ENCODE results near the gene CP. TPM values are rescaled to one million over a fixed set of nuclear protein-coding genes. Genes with fewer than 3 reads are reported as not detected.
"Not testable (repeated sequence)": the region's sequence is repeated elsewhere in the genome, so short reads cannot be mapped to it uniquely, and the experiment has no call there.

CP gene
- total RNA-seq, 5 donors from 2014 or later (not counting 1 experiment from before 2014, with no cell fraction given), result 0.69 to 1.9 (median 0.73) TPM; not detected in 2

DNA sequence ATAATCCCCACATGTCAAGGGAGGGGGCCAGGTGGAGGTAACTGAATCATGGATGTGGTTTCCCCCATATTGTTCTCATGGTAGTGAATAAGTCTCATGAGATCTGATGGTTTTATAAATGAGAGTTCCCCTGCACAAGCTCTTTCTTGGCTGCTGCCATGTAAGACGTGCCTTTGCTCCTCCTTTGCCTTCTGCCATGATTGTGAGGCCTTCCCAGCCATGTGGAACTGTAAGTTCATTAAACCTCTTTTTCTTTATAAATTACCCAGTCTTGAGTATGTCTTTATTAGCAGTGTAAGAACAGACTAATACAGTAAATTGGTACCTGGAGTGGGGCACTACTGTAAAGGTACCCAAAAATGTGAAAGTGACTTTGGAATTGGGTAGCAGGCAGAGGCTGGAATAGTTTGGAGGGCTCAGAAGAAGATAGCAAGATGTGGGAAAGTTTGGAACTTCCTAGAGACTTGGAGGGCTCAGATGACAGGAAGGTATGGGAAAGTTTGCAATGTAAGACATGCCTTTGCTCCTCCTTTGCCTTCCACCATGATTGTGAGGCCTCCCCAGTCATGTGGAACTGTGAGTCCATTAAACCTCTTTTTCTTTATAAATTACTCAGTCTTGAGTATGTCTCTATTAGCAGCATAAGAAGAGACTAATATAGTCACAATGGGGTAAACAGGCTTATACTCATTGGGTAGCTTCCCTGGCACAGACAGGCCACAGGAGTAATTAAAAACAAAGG is 2.1 kb downstream of the CP start:
- H3K9me3 ChIP-seq; ATAC-seq (replicated peaks in 1 of 4); H3K27me3 ChIP-seq (replicated peaks in 1 of 2; ENCODE audit: control insufficient read depth in 2 of 2, extremely low read depth in 1 of 2, insufficient read depth in 2 of 2, low read length in 1 of 2); H3K36me3 Mint-ChIP-seq; H3K4me1 ChIP-seq (ENCODE audit: control insufficient read depth in 1 of 2, extremely low read depth in 1 of 2, insufficient read depth in 2 of 2, low read length in 2 of 2); H3K4me3 ChIP-seq (ENCODE audit: control insufficient read depth in 1 of 2, extremely low read depth in 1 of 2, low read length in 1 of 2); H3K9me3 Mint-ChIP-seq; CTCF ChIA-PET; H3K27me3 Mint-ChIP-seq; DNase-seq; H3K27ac Mint-ChIP-seq; H3K4me3 Mint-ChIP-seq; H3K36me3 ChIP-seq (ENCODE audit: control insufficient read depth in 2 of 2, extremely low read depth in 1 of 2, insufficient read depth in 1 of 2, low read length in 1 of 2); H3K27ac ChIP-seq (ENCODE audit: low read length); POLR2A ChIA-PET: not testable (repeated sequence)
- WGBS (ENCODE audit: insufficient coverage), result no CpG with 5 or more reads among the region's 1 CpG
- H3K4me1 Mint-ChIP-seq, result peaks cover 7 to 14% (median 12%) of the 10 kb centered on the region in 3 donors

DNA sequence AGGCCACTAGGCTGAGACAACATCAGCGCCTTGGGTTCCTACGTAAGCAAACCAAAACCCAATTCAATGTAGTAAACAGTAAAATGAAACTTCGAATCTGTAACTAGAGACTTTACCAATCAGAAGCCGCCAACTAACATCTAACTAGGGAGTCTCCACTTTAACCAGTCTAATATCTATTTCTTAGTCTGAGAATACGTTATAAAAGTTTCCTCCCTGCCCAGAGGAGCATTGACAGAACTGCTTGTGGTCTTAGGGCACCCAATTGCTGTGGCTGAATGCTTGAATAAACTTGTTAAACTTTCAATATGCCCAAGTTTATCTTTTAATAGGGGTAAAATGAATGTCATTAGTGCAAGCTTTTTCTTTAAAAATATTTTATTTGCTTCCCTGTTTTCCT is 4.3 kb downstream of the CP start:
- CTCF ChIA-PET, result no interaction called here
- DNase-seq, result no peak
- no peak for ATAC-seq (replicated peaks in 1 of 4)

DNA sequence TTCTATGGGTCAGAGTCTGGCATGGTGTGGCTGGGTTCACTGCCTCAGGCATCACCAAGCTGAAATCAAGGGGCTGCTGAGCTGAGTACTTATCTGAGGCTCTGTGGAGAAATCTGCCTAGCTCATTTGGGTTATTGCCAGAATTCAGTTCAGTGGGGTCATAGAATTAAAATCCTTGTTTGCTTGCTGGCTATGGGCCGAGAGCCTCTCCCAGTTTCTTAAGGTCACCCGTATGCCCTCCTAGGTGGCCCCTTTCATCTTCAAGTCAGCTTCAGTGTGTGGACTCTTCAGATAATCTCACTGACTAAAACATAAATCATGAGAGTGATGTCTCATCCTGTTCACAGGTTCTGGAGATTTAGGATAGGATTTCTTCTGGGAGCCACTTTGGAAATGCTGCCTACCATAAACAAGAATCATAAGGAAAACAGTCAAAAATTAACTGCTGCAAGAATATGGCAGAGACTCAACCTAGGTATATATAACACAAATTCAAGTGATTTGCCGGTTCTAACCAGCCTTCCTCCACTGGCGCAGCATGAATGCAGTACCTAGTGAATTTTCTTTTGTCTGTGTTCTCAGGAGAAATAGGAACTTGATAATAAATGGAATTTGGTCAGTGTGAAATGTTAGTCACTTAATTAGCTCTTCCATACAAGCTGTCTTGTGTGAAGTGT is 5.3 kb downstream of the CP start:
- H3K4me1 Mint-ChIP-seq, result no peaks in the 10 kb centered on the region
- H3K9me3 ChIP-seq, result no peaks in the 10 kb centered on the region
- ATAC-seq (replicated peaks in 1 of 4) (no peak), DNase-seq (no peak)
- no peaks in the 10 kb centered on the region for H3K36me3 ChIP-seq (ENCODE audit: control insufficient read depth in 2 of 2, extremely low read depth in 1 of 2, insufficient read depth in 1 of 2, low read length in 1 of 2)
- no peaks in the 10 kb centered on the region for H3K36me3 Mint-ChIP-seq
- POLR2A ChIA-PET, result interaction anchor here (0.6 kb wide), 2 partner anchors 10 to 33 kb away, joined by 3 to 4 read pairs; no protein-coding TSS in a partner anchor
- no peaks in the 10 kb centered on the region for H3K27me3 ChIP-seq (replicated peaks in 1 of 2; ENCODE audit: control insufficient read depth in 2 of 2, extremely low read depth in 1 of 2, insufficient read depth in 2 of 2, low read length in 1 of 2)
- no peaks in the 10 kb centered on the region for H3K4me1 ChIP-seq (ENCODE audit: control insufficient read depth in 1 of 2, extremely low read depth in 1 of 2, insufficient read depth in 2 of 2, low read length in 2 of 2)
- CTCF ChIA-PET, result interaction anchor here in 1 of 2 donors (0.6 kb wide), 1 partner anchor 245 kb away, joined by 9 read pairs; no protein-coding TSS in a partner anchor
- peaks cover 0 to 1% of the 10 kb centered on the region in 2 donors for H3K27me3 Mint-ChIP-seq
- H3K9me3 Mint-ChIP-seq, result no peaks in the 10 kb centered on the region
- H3K27ac Mint-ChIP-seq, result no peak overlapping the region
- no peak overlapping the region for H3K4me3 Mint-ChIP-seq
- no peak overlapping the region for H3K4me3 ChIP-seq (ENCODE audit: control insufficient read depth in 1 of 2, extremely low read depth in 1 of 2, low read length in 1 of 2)
- 76% methylated on average over 2 of the region's 4 CpGs for WGBS (ENCODE audit: insufficient coverage)
- no peak overlapping the region for H3K27ac ChIP-seq (ENCODE audit: low read length)

More for the DNA sequence above, 4.3 kb downstream of the CP start:
- no peaks in the 10 kb centered on the region for H3K9me3 ChIP-seq
- Mint-ChIP-seq H3K27ac (no peak overlapping the region), H3K4me3 (no peak overlapping the region), H3K9me3 (no peaks in the 10 kb centered on the region), H3K36me3 (no peaks in the 10 kb centered on the region), H3K27me3 (peaks cover 0 to 1% of the 10 kb centered on the region in 2 donors), H3K4me1 (no peaks in the 10 kb centered on the region)
- no peak overlapping the region for H3K27ac ChIP-seq (ENCODE audit: low read length)
- no peaks in the 10 kb centered on the region for H3K36me3 ChIP-seq (ENCODE audit: control insufficient read depth in 2 of 2, extremely low read depth in 1 of 2, insufficient read depth in 1 of 2, low read length in 1 of 2)
- WGBS (ENCODE audit: insufficient coverage), result 100% methylated on average over 1 of the region's 5 CpGs
- H3K4me1 ChIP-seq (ENCODE audit: control insufficient read depth in 1 of 2, extremely low read depth in 1 of 2, insufficient read depth in 2 of 2, low read length in 2 of 2), result no peaks in the 10 kb centered on the region
- H3K4me3 ChIP-seq (ENCODE audit: control insufficient read depth in 1 of 2, extremely low read depth in 1 of 2, low read length in 1 of 2), result no peak overlapping the region
- no peaks in the 10 kb centered on the region for H3K27me3 ChIP-seq (replicated peaks in 1 of 2; ENCODE audit: control insufficient read depth in 2 of 2, extremely low read depth in 1 of 2, insufficient read depth in 2 of 2, low read length in 1 of 2)
- POLR2A ChIA-PET, result no interaction called here

- POLR2A ChIA-PET, result no interaction called here
- H3K36me3 ChIP-seq (ENCODE audit: control insufficient read depth in 2 of 2, extremely low read depth in 1 of 2, insufficient read depth in 1 of 2, low read length in 1 of 2), result no peaks in the 10 kb centered on the region
- Mint-ChIP-seq H3K4me3 (no peak overlapping the region), H3K4me1 (no peaks in the 10 kb centered on the region), H3K27me3 (peaks cover 1 to 4% of the 10 kb centered on the region in 2 donors), H3K36me3 (no peaks in the 10 kb centered on the region), H3K27ac (no peak overlapping the region), H3K9me3 (no peaks in the 10 kb centered on the region)
- no peaks in the 10 kb centered on the region for H3K4me1 ChIP-seq (ENCODE audit: control insufficient read depth in 1 of 2, extremely low read depth in 1 of 2, insufficient read depth in 2 of 2, low read length in 2 of 2)
- DNase-seq (no peak), ATAC-seq (replicated peaks in 1 of 4) (no peak)
- CTCF ChIA-PET, result no interaction called here
- H3K27ac ChIP-seq (ENCODE audit: low read length), result no peak overlapping the region
- no peaks in the 10 kb centered on the region for H3K9me3 ChIP-seq
- no CpG with 5 or more reads among the region's 2 CpGs for WGBS (ENCODE audit: insufficient coverage)
- H3K27me3 ChIP-seq (replicated peaks in 1 of 2; ENCODE audit: control insufficient read depth in 2 of 2, extremely low read depth in 1 of 2, insufficient read depth in 2 of 2, low read length in 1 of 2), result no peaks in the 10 kb centered on the region
- H3K4me3 ChIP-seq (ENCODE audit: control insufficient read depth in 1 of 2, extremely low read depth in 1 of 2, low read length in 1 of 2), result no peak overlapping the region
These were observed 6.1 kb downstream of the CP start for GRCh38 chr3:149215515-149215914.

DNA sequence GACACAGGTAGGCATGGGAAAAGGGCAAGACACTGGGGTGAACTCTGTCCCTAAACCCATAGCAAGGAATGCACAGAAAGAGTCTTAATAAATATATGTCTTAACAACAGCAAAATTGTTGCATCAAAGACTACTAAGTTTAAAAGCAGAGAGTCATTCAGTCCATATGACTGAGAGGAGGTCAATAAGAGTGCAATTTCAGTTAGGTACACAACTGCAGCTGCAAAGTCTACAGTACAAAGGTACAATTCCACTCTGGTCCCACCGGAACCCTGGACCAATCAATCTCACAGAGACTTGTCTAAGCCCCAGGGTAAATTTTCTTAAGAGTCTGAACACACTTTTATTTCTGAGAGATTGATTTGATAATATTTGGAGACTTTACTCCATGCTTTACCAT is 6.9 kb downstream of the CP start:
- DNase-seq (no peak), ATAC-seq (replicated peaks in 1 of 4) (no peak)
- WGBS (ENCODE audit: insufficient coverage), result no CpG with 5 or more reads among the region's 1 CpG
- Histone ChIP-seq H3K4me1 (ENCODE audit: control insufficient read depth in 1 of 2, extremely low read depth in 1 of 2, insufficient read depth in 2 of 2, low read length in 2 of 2) (no peaks in the 10 kb centered on the region), H3K27me3 (replicated peaks in 1 of 2; ENCODE audit: control insufficient read depth in 2 of 2, extremely low read depth in 1 of 2, insufficient read depth in 2 of 2, low read length in 1 of 2) (no peaks in the 10 kb centered on the region), H3K9me3 (no peaks in the 10 kb centered on the region), H3K36me3 (ENCODE audit: control insufficient read depth in 2 of 2, extremely low read depth in 1 of 2, insufficient read depth in 1 of 2, low read length in 1 of 2) (no peaks in the 10 kb centered on the region), H3K27ac (ENCODE audit: low read length) (no peak overlapping the region), H3K4me3 (ENCODE audit: control insufficient read depth in 1 of 2, extremely low read depth in 1 of 2, low read length in 1 of 2) (no peak overlapping the region)
- Mint-ChIP-seq H3K4me3 (no peak overlapping the region), H3K27ac (no peak overlapping the region), H3K9me3 (no peaks in the 10 kb centered on the region), H3K36me3 (no peaks in the 10 kb centered on the region), H3K4me1 (no peaks in the 10 kb centered on the region), H3K27me3 (peaks cover 4 to 7% of the 10 kb centered on the region in 2 donors)
- ChIA-PET POLR2A (no interaction called here), CTCF (no interaction called here)

DNA sequence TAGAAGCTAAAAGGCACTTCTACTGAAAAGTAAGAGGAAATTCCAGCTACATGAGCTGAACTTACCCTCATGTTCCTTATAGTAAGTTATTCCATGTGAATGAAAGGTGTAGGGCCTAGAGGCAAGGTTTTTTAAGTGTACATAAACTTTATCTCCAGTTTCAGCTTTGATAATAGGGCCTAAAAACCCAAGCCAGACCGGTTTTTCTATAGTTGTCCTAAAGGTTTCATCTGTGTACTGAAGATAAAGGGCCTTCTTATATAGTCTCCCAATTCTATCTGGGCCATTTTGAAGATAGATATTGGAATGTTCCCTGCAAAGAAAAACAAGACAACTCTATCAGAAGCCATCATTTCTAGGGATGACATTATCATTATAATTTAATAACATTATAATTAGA is 9.2 kb downstream of the CP start:
- peaks cover 6 to 9% of the 10 kb centered on the region in 2 donors for H3K27me3 Mint-ChIP-seq
- no peaks in the 10 kb centered on the region for H3K9me3 Mint-ChIP-seq
- Histone ChIP-seq H3K36me3 (ENCODE audit: control insufficient read depth in 2 of 2, extremely low read depth in 1 of 2, insufficient read depth in 1 of 2, low read length in 1 of 2) (no peaks in the 10 kb centered on the region), H3K4me1 (ENCODE audit: control insufficient read depth in 1 of 2, extremely low read depth in 1 of 2, insufficient read depth in 2 of 2, low read length in 2 of 2) (no peaks in the 10 kb centered on the region), H3K27ac (ENCODE audit: low read length) (no peak overlapping the region), H3K4me3 (ENCODE audit: control insufficient read depth in 1 of 2, extremely low read depth in 1 of 2, low read length in 1 of 2) (no peak overlapping the region), H3K27me3 (replicated peaks in 1 of 2; ENCODE audit: control insufficient read depth in 2 of 2, extremely low read depth in 1 of 2, insufficient read depth in 2 of 2, low read length in 1 of 2) (no peaks in the 10 kb centered on the region), H3K9me3 (no peaks in the 10 kb centered on the region)
- CTCF ChIA-PET, result no interaction called here
- no peak overlapping the region for H3K27ac Mint-ChIP-seq
- DNase-seq (no peak), ATAC-seq (replicated peaks in 1 of 4) (no peak)
- H3K4me3 Mint-ChIP-seq, result no peak overlapping the region
- no peaks in the 10 kb centered on the region for H3K4me1 Mint-ChIP-seq
- no CpG with 5 or more reads among the region's 1 CpG for WGBS (ENCODE audit: insufficient coverage)
- no peaks in the 10 kb centered on the region for H3K36me3 Mint-ChIP-seq
- POLR2A ChIA-PET, result no interaction called here
